T-helper 17 cell (primary cell): ENCODE results near the gene XRCC5. TPM values are rescaled to one million over a fixed set of nuclear protein-coding genes. Genes with fewer than 3 reads are reported as not detected.
"Not testable (repeated sequence)": the region's sequence is repeated elsewhere in the genome, so short reads cannot be mapped to it uniquely, and the experiment has no call there.

Source experiments
- ATAC-seq: fragments of 150-1000 bp; cut with Tn5 transposase; 2 replicates; pipeline ENCODE4 v1.10.0; 2021; ENCODE audit warnings: mild to moderate bottlenecking, moderate library complexity
- DNase-seq, 3 donors: peaks; one replicate each; pipeline versions ENCODE4 v3.0.0 to v3.0.0-alpha.2; 2020 to 2021
- H3K9me3 ChIP-seq: one replicate; pipeline ENCODE4 v1.7.0; 2013; ENCODE audit warnings: low read length, mild to moderate bottlenecking; ENCODE audit not compliant: control insufficient read depth, poor library complexity, severe bottlenecking
- H3K27ac Mint-ChIP-seq: one replicate; pipeline ENCODE4 v1.8.0; 2022; ENCODE audit warnings: mild to moderate bottlenecking, moderate library complexity, mixed read lengths
- H3K27me3 Mint-ChIP-seq: one replicate; pipeline ENCODE4 v1.8.0; 2022; ENCODE audit warnings: mixed read lengths
- H3K36me3 Mint-ChIP-seq: one replicate; pipeline ENCODE4 v1.8.0; 2022; ENCODE audit warnings: low read depth, mixed read lengths
- H3K4me1 Mint-ChIP-seq: one replicate; pipeline ENCODE4 v1.8.0; 2022; ENCODE audit warnings: mild to moderate bottlenecking, mixed read lengths
- H3K4me3 Mint-ChIP-seq: one replicate; pipeline ENCODE4 v1.8.0; 2022; ENCODE audit warnings: mild to moderate bottlenecking, moderate library complexity, mixed read lengths
- total RNA-seq, 4 donors: library from RNA in 2 of 4; stranded (reverse) in 2 of 4; gene quantifications; one replicate each; pipeline ENCODE4 v1.2.3 and lab custom pipeline; 2022 to 2026

The XRCC5 gene
- total RNA-seq, 2 donors from 2014 or later: 151 to 161 TPM

- peaks cover 14% of the 10 kb centered on the region for H3K36me3 Mint-ChIP-seq
- H3K4me3 Mint-ChIP-seq: no peak overlapping the region
- peaks cover 13% of the 10 kb centered on the region for H3K4me1 Mint-ChIP-seq
- H3K27me3 Mint-ChIP-seq: no peaks in the 10 kb centered on the region
- no peak for ATAC-seq
- no peaks in the 10 kb centered on the region for H3K9me3 ChIP-seq
- DNase-seq: no peak
- H3K27ac Mint-ChIP-seq: peak overlapping the region; percentile 72
These were observed 97.0 kb downstream of the XRCC5 start for GRCh38 chr2:216206041-216206703.

- ATAC-seq: no peak
These were observed 97.7 kb downstream of the XRCC5 start for GRCh38 chr2:216206821-216207220.

GRCh38 chr2:216208661-216209060 is 99.5 kb downstream of the XRCC5 start:
- H3K27me3 Mint-ChIP-seq, H3K9me3 ChIP-seq, ATAC-seq, DNase-seq, H3K4me3 Mint-ChIP-seq: not testable (repeated sequence)
- Mint-ChIP-seq H3K4me1 (peaks cover 18% of the 10 kb centered on the region), H3K27ac (peak overlapping the region; percentile 79), H3K36me3 (peaks cover 14% of the 10 kb centered on the region)

More at GRCh38 chr2:216206821-216207220, 97.7 kb downstream of the XRCC5 start:
- Mint-ChIP-seq H3K4me1 (peaks cover 13% of the 10 kb centered on the region), H3K36me3 (peaks cover 14% of the 10 kb centered on the region), H3K27me3 (no peaks in the 10 kb centered on the region), H3K4me3 (no peak overlapping the region), H3K27ac (peak overlapping the region; percentile 72)
- DNase-seq: no peak
- H3K9me3 ChIP-seq: no peaks in the 10 kb centered on the region

- ATAC-seq: no peak
- H3K9me3 ChIP-seq: no peaks in the 10 kb centered on the region
- DNase-seq: no peak
- Mint-ChIP-seq H3K36me3 (peaks cover 10% of the 10 kb centered on the region), H3K27me3 (no peaks in the 10 kb centered on the region), H3K4me3 (no peak overlapping the region), H3K27ac (no peak overlapping the region), H3K4me1 (peaks cover 18% of the 10 kb centered on the region)
These were observed 101.8 kb downstream of the XRCC5 start for GRCh38 chr2:216210701-216211540.

GRCh38 chr2:216211614-216212145 is 102.5 kb downstream of the XRCC5 start:
- peaks cover 3% of the 10 kb centered on the region for H3K36me3 Mint-ChIP-seq
- no peak overlapping the region for H3K4me3 Mint-ChIP-seq
- no peak for DNase-seq
- H3K9me3 ChIP-seq: no peaks in the 10 kb centered on the region
- peak overlapping the region; percentile 4 for H3K27ac Mint-ChIP-seq
- H3K27me3 Mint-ChIP-seq: no peaks in the 10 kb centered on the region
- ATAC-seq: no peak
- H3K4me1 Mint-ChIP-seq: peaks cover 14% of the 10 kb centered on the region

GRCh38 chr2:216214768-216215167 is 105.6 kb downstream of the XRCC5 start:
- DNase-seq: no peak
- H3K27ac Mint-ChIP-seq: no peak overlapping the region
- H3K4me1 Mint-ChIP-seq: peaks cover 21% of the 10 kb centered on the region
- H3K27me3 Mint-ChIP-seq: no peaks in the 10 kb centered on the region
- no peak for ATAC-seq
- no peaks in the 10 kb centered on the region for H3K9me3 ChIP-seq
- H3K4me3 Mint-ChIP-seq: no peak overlapping the region
- H3K36me3 Mint-ChIP-seq: peaks cover 2% of the 10 kb centered on the region

- H3K4me1 Mint-ChIP-seq: peaks cover 22% of the 10 kb centered on the region
- no peak for ATAC-seq
- H3K9me3 ChIP-seq: no peaks in the 10 kb centered on the region
- H3K27me3 Mint-ChIP-seq: no peaks in the 10 kb centered on the region
- H3K36me3 Mint-ChIP-seq: peaks cover 4% of the 10 kb centered on the region
- DNase-seq: no peak
- H3K4me3 Mint-ChIP-seq: no peak overlapping the region
- no peak overlapping the region for H3K27ac Mint-ChIP-seq
These were observed 106.7 kb downstream of the XRCC5 start for GRCh38 chr2:216215658-216216390.

GRCh38 chr2:216216951-216217903 is 108.1 kb downstream of the XRCC5 start:
- H3K9me3 ChIP-seq: no peaks in the 10 kb centered on the region
- Mint-ChIP-seq H3K27ac (peak overlapping the region; percentile 65), H3K4me1 (peaks cover 26% of the 10 kb centered on the region), H3K27me3 (no peaks in the 10 kb centered on the region), H3K4me3 (peak overlapping the region; percentile 9), H3K36me3 (peaks cover 4% of the 10 kb centered on the region)
- DNase-seq (no peak), ATAC-seq (no peak)

GRCh38 chr2:216217904-216218260 is 108.7 kb downstream of the XRCC5 start:
- DNase-seq (no peak), ATAC-seq (no peak)
- Mint-ChIP-seq H3K36me3 (peaks cover 4% of the 10 kb centered on the region), H3K27me3 (no peaks in the 10 kb centered on the region), H3K4me3 (no peak overlapping the region), H3K4me1 (peaks cover 29% of the 10 kb centered on the region), H3K27ac (peak overlapping the region; percentile 65)
- H3K9me3 ChIP-seq: no peaks in the 10 kb centered on the region

GRCh38 chr2:216219861-216220260 is 110.7 kb downstream of the XRCC5 start:
- DNase-seq (no peak), ATAC-seq (no peak)
- peaks cover 28% of the 10 kb centered on the region for H3K4me1 Mint-ChIP-seq
- no peak overlapping the region for H3K4me3 Mint-ChIP-seq
- H3K27me3 Mint-ChIP-seq: no peaks in the 10 kb centered on the region
- no peaks in the 10 kb centered on the region for H3K9me3 ChIP-seq
- H3K36me3 Mint-ChIP-seq: peaks cover 4% of the 10 kb centered on the region
- H3K27ac Mint-ChIP-seq: peak overlapping the region; percentile 61

- H3K9me3 ChIP-seq: no peaks in the 10 kb centered on the region
- peaks cover 4% of the 10 kb centered on the region for H3K36me3 Mint-ChIP-seq
- DNase-seq: no peak
- no peak for ATAC-seq
- no peak overlapping the region for H3K4me3 Mint-ChIP-seq
- H3K27ac Mint-ChIP-seq: peak overlapping the region; percentile 61
- no peaks in the 10 kb centered on the region for H3K27me3 Mint-ChIP-seq
- peaks cover 28% of the 10 kb centered on the region for H3K4me1 Mint-ChIP-seq
These were observed 111.8 kb downstream of the XRCC5 start for GRCh38 chr2:216220976-216221375.

GRCh38 chr2:216221811-216222210 is 112.7 kb downstream of the XRCC5 start:
- ATAC-seq: no peak
- no peaks in the 10 kb centered on the region for H3K9me3 ChIP-seq
- no peak for DNase-seq
- H3K36me3 Mint-ChIP-seq: peaks cover 4% of the 10 kb centered on the region
- H3K4me1 Mint-ChIP-seq: peaks cover 26% of the 10 kb centered on the region
- H3K27ac Mint-ChIP-seq: no peak overlapping the region
- no peak overlapping the region for H3K4me3 Mint-ChIP-seq
- no peaks in the 10 kb centered on the region for H3K27me3 Mint-ChIP-seq
